ENCODE results near the gene TMC5.

Gene TMC5

GRCh38 chr16:19481296-19481695 is 63.6 kb downstream of the TMC5 start:
- H3K9me3 ChIP-seq = no peaks in the 10 kb centered on the region
- H3K27ac ChIP-seq = no peak overlapping the region
- H4K20me1 ChIP-seq = no peaks in the 10 kb centered on the region
- H3K27me3 ChIP-seq = no peaks in the 10 kb centered on the region
- H3K4me1 ChIP-seq = no peaks in the 10 kb centered on the region
- no peak overlapping the region for H3K4me3 ChIP-seq
- H3K4me2 ChIP-seq = no peak overlapping the region
- H3K9ac ChIP-seq = no peak overlapping the region
- no peak for TF ChIP-seq Cebpa-rat (IDR thresholded peaks at IDR 0.05)
- H3K36me3 ChIP-seq = no peaks in the 10 kb centered on the region

- H3K9ac ChIP-seq = no peak overlapping the region
- H3K4me2 ChIP-seq = no peak overlapping the region
- H3K4me1 ChIP-seq = no peaks in the 10 kb centered on the region
- no peak for TF ChIP-seq Cebpa-rat (IDR thresholded peaks at IDR 0.05)
- H3K4me3 ChIP-seq = no peak overlapping the region
- H3K9me3 ChIP-seq = no peaks in the 10 kb centered on the region
- H3K27ac ChIP-seq = no peak overlapping the region
- H4K20me1 ChIP-seq = no peaks in the 10 kb centered on the region
- H3K27me3 ChIP-seq = no peaks in the 10 kb centered on the region
- no peaks in the 10 kb centered on the region for H3K36me3 ChIP-seq
Measured at GRCh38 chr16:19481769-19482168, 64.1 kb downstream of the TMC5 start.

GRCh38 chr16:19482291-19482690 is 64.6 kb downstream of the TMC5 start:
- no peak overlapping the region for H3K4me2 ChIP-seq
- H3K4me3 ChIP-seq = no peak overlapping the region
- no peak overlapping the region for H3K9ac ChIP-seq
- no peaks in the 10 kb centered on the region for H3K27me3 ChIP-seq
- no peak overlapping the region for H3K27ac ChIP-seq
- H3K36me3 ChIP-seq = no peaks in the 10 kb centered on the region
- no peak for TF ChIP-seq Cebpa-rat (IDR thresholded peaks at IDR 0.05)
- H3K4me1 ChIP-seq = peaks cover 4% of the 10 kb centered on the region; the same call in 1 of the 2 replicates
- no peaks in the 10 kb centered on the region for H3K9me3 ChIP-seq
- H4K20me1 ChIP-seq = no peaks in the 10 kb centered on the region

GRCh38 chr16:19484096-19484495 is 66.4 kb downstream of the TMC5 start:
- no peak for TF ChIP-seq Cebpa-rat (IDR thresholded peaks at IDR 0.05)
- Histone ChIP-seq H4K20me1 (no peaks in the 10 kb centered on the region), H3K9ac (no peak overlapping the region), H3K9me3 (no peaks in the 10 kb centered on the region), H3K27me3 (no peaks in the 10 kb centered on the region), H3K36me3 (no peaks in the 10 kb centered on the region), H3K27ac (no peak overlapping the region), H3K4me3 (no peak overlapping the region), H3K4me1 (peaks cover 22% of the 10 kb centered on the region), H3K4me2 (no peak overlapping the region)

- H3K36me3 ChIP-seq = no peaks in the 10 kb centered on the region
- H3K27ac ChIP-seq = no peak overlapping the region
- H3K9me3 ChIP-seq = no peaks in the 10 kb centered on the region
- H4K20me1 ChIP-seq = no peaks in the 10 kb centered on the region
- peaks cover 22% of the 10 kb centered on the region for H3K4me1 ChIP-seq
- H3K4me2 ChIP-seq = no peak overlapping the region
- H3K27me3 ChIP-seq = no peaks in the 10 kb centered on the region
- no peak overlapping the region for H3K4me3 ChIP-seq
- TF ChIP-seq Cebpa-rat (IDR thresholded peaks at IDR 0.05) = no peak
- H3K9ac ChIP-seq = no peak overlapping the region
Measured at GRCh38 chr16:19485611-19486010, 67.9 kb downstream of the TMC5 start.

GRCh38 chr16:19486051-19486450 is 68.4 kb downstream of the TMC5 start:
- no peak for TF ChIP-seq Cebpa-rat (IDR thresholded peaks at IDR 0.05)
- peaks cover 22% of the 10 kb centered on the region for H3K4me1 ChIP-seq
- no peak overlapping the region for H3K4me2 ChIP-seq
- H4K20me1 ChIP-seq = no peaks in the 10 kb centered on the region
- no peaks in the 10 kb centered on the region for H3K9me3 ChIP-seq
- no peak overlapping the region for H3K9ac ChIP-seq
- no peak overlapping the region for H3K4me3 ChIP-seq
- H3K27me3 ChIP-seq = no peaks in the 10 kb centered on the region
- no peaks in the 10 kb centered on the region for H3K36me3 ChIP-seq
- H3K27ac ChIP-seq = no peak overlapping the region

- no peak for TF ChIP-seq Cebpa-rat (IDR thresholded peaks at IDR 0.05)
- Histone ChIP-seq H3K27me3 (no peaks in the 10 kb centered on the region), H3K36me3 (no peaks in the 10 kb centered on the region), H4K20me1 (no peaks in the 10 kb centered on the region), H3K27ac (no peak overlapping the region), H3K4me3 (no peak overlapping the region), H3K4me2 (peak overlapping the region; percentile 32; the same call in 1 of the 2 replicates), H3K9ac (no peak overlapping the region), H3K4me1 (peaks cover 22% of the 10 kb centered on the region), H3K9me3 (no peaks in the 10 kb centered on the region)
Measured at GRCh38 chr16:19486750-19487325, 69.2 kb downstream of the TMC5 start.

GRCh38 chr16:19488213-19488640 is 70.5 kb downstream of the TMC5 start:
- Histone ChIP-seq H3K4me3 (no peak overlapping the region), H3K4me2 (peak overlapping the region; percentile 58), H3K27ac (peak overlapping the region; percentile 19; the same call in 1 of the 2 replicates), H3K36me3 (no peaks in the 10 kb centered on the region), H4K20me1 (no peaks in the 10 kb centered on the region), H3K27me3 (no peaks in the 10 kb centered on the region), H3K9me3 (no peaks in the 10 kb centered on the region), H3K9ac (no peak overlapping the region), H3K4me1 (peaks cover 24% of the 10 kb centered on the region)
- no peak for TF ChIP-seq Cebpa-rat (IDR thresholded peaks at IDR 0.05)

- H3K27ac ChIP-seq = no peak overlapping the region
Measured at GRCh38 chr16:19490619-19491018, 72.9 kb downstream of the TMC5 start.

GRCh38 chr16:19497176-19497575 is 79.5 kb downstream of the TMC5 start:
- no peak overlapping the region for H3K4me2 ChIP-seq
- no peak for TF ChIP-seq Cebpa-rat (IDR thresholded peaks at IDR 0.05)
- H3K9me3 ChIP-seq = no peaks in the 10 kb centered on the region
- H3K9ac ChIP-seq = no peak overlapping the region
- H3K4me1 ChIP-seq = peaks cover 14% of the 10 kb centered on the region
- no peaks in the 10 kb centered on the region for H3K27me3 ChIP-seq
- no peaks in the 10 kb centered on the region for H4K20me1 ChIP-seq
- peaks cover 31% of the 10 kb centered on the region for H3K36me3 ChIP-seq
- no peak overlapping the region for H3K27ac ChIP-seq
- H3K4me3 ChIP-seq = no peak overlapping the region

More at GRCh38 chr16:19490619-19491018, 72.9 kb downstream of the TMC5 start:
- Histone ChIP-seq H3K27me3 (no peaks in the 10 kb centered on the region), H4K20me1 (no peaks in the 10 kb centered on the region), H3K4me2 (no peak overlapping the region), H3K9me3 (no peaks in the 10 kb centered on the region), H3K36me3 (no peaks in the 10 kb centered on the region), H3K4me1 (peaks cover 36% of the 10 kb centered on the region), H3K4me3 (no peak overlapping the region), H3K9ac (no peak overlapping the region)
- TF ChIP-seq Cebpa-rat (IDR thresholded peaks at IDR 0.05) = no peak

GRCh38 chr16:19499006-19499405 is 81.3 kb downstream of the TMC5 start:
- Histone ChIP-seq H3K27ac (no peak overlapping the region), H3K9me3 (no peaks in the 10 kb centered on the region), H3K9ac (no peak overlapping the region), H3K36me3 (peaks cover 49% of the 10 kb centered on the region), H3K27me3 (no peaks in the 10 kb centered on the region), H3K4me3 (no peak overlapping the region), H4K20me1 (no peaks in the 10 kb centered on the region), H3K4me2 (no peak overlapping the region), H3K4me1 (peaks cover 4% of the 10 kb centered on the region)
- TF ChIP-seq Cebpa-rat (IDR thresholded peaks at IDR 0.05) = no peak

Measured in BLaER1 (cell line).